ENCODE results near the gene NAALADL2.
"Not testable (repeated sequence)": the region's sequence is repeated elsewhere in the genome, so short reads cannot be mapped to it uniquely, and the experiment has no call there.

NAALADL2 gene

GRCh38 chr3:175432376-175433025, 573.4 kb downstream of the NAALADL2 start:
- H3K9ac ChIP-seq (ENCODE audit: low read length) = no peak overlapping the region
- no peaks in the 10 kb centered on the region for H3K36me3 ChIP-seq (ENCODE audit: control insufficient read depth, insufficient read depth, low read length)
- no peak overlapping the region for H3K4me3 ChIP-seq (ENCODE audit: low read length)
- no peaks in the 10 kb centered on the region for H3K27me3 ChIP-seq (ENCODE audit: control insufficient read depth, insufficient read depth, low read length)
- H3K9me3 ChIP-seq (ENCODE audit: control insufficient read depth, low read length) = no peaks in the 10 kb centered on the region
- H3K4me1 ChIP-seq (ENCODE audit: control insufficient read depth, insufficient read depth, low read length) = no peaks in the 10 kb centered on the region

- Histone ChIP-seq H3K9ac (ENCODE audit: low read length) (no peak overlapping the region), H3K4me1 (ENCODE audit: control insufficient read depth, insufficient read depth, low read length) (no peaks in the 10 kb centered on the region), H3K27me3 (ENCODE audit: control insufficient read depth, insufficient read depth, low read length) (no peaks in the 10 kb centered on the region), H3K9me3 (ENCODE audit: control insufficient read depth, low read length) (no peaks in the 10 kb centered on the region), H3K36me3 (ENCODE audit: control insufficient read depth, insufficient read depth, low read length) (no peaks in the 10 kb centered on the region), H3K4me3 (ENCODE audit: low read length) (no peak overlapping the region)
Observed at GRCh38 chr3:175433026-175433674, 574.0 kb downstream of the NAALADL2 start.

- Histone ChIP-seq H3K4me3 (ENCODE audit: low read length) (no peak overlapping the region), H3K9ac (ENCODE audit: low read length) (no peak overlapping the region), H3K27me3 (ENCODE audit: control insufficient read depth, insufficient read depth, low read length) (no peaks in the 10 kb centered on the region), H3K9me3 (ENCODE audit: control insufficient read depth, low read length) (no peaks in the 10 kb centered on the region), H3K36me3 (ENCODE audit: control insufficient read depth, insufficient read depth, low read length) (no peaks in the 10 kb centered on the region), H3K4me1 (ENCODE audit: control insufficient read depth, insufficient read depth, low read length) (no peaks in the 10 kb centered on the region)
Observed at GRCh38 chr3:175434561-175434960, 575.4 kb downstream of the NAALADL2 start.

- Histone ChIP-seq H3K4me1 (ENCODE audit: control insufficient read depth, insufficient read depth, low read length) (no peaks in the 10 kb centered on the region), H3K4me3 (ENCODE audit: low read length) (no peak overlapping the region), H3K36me3 (ENCODE audit: control insufficient read depth, insufficient read depth, low read length) (no peaks in the 10 kb centered on the region), H3K9me3 (ENCODE audit: control insufficient read depth, low read length) (no peaks in the 10 kb centered on the region), H3K9ac (ENCODE audit: low read length) (no peak overlapping the region), H3K27me3 (ENCODE audit: control insufficient read depth, insufficient read depth, low read length) (no peaks in the 10 kb centered on the region)
Observed at GRCh38 chr3:175443682-175444081, 584.5 kb downstream of the NAALADL2 start.

- Histone ChIP-seq H3K9me3 (ENCODE audit: control insufficient read depth, low read length) (no peaks in the 10 kb centered on the region), H3K36me3 (ENCODE audit: control insufficient read depth, insufficient read depth, low read length) (no peaks in the 10 kb centered on the region), H3K9ac (ENCODE audit: low read length) (no peak overlapping the region), H3K4me3 (ENCODE audit: low read length) (no peak overlapping the region), H3K4me1 (ENCODE audit: control insufficient read depth, insufficient read depth, low read length) (no peaks in the 10 kb centered on the region), H3K27me3 (ENCODE audit: control insufficient read depth, insufficient read depth, low read length) (no peaks in the 10 kb centered on the region)
Observed at GRCh38 chr3:175445741-175446140, 586.6 kb downstream of the NAALADL2 start.

GRCh38 chr3:175447521-175447920, 588.4 kb downstream of the NAALADL2 start:
- no peaks in the 10 kb centered on the region for H3K9me3 ChIP-seq (ENCODE audit: control insufficient read depth, low read length)
- no peaks in the 10 kb centered on the region for H3K4me1 ChIP-seq (ENCODE audit: control insufficient read depth, insufficient read depth, low read length)
- H3K36me3 ChIP-seq (ENCODE audit: control insufficient read depth, insufficient read depth, low read length) = no peaks in the 10 kb centered on the region
- no peak overlapping the region for H3K9ac ChIP-seq (ENCODE audit: low read length)
- no peaks in the 10 kb centered on the region for H3K27me3 ChIP-seq (ENCODE audit: control insufficient read depth, insufficient read depth, low read length)
- no peak overlapping the region for H3K4me3 ChIP-seq (ENCODE audit: low read length)

- no peak overlapping the region for H3K9ac ChIP-seq (ENCODE audit: low read length)
- H3K27me3 ChIP-seq (ENCODE audit: control insufficient read depth, insufficient read depth, low read length) = no peaks in the 10 kb centered on the region
- H3K4me1 ChIP-seq (ENCODE audit: control insufficient read depth, insufficient read depth, low read length) = no peaks in the 10 kb centered on the region
- H3K4me3 ChIP-seq (ENCODE audit: low read length) = no peak overlapping the region
- no peaks in the 10 kb centered on the region for H3K36me3 ChIP-seq (ENCODE audit: control insufficient read depth, insufficient read depth, low read length)
- no peaks in the 10 kb centered on the region for H3K9me3 ChIP-seq (ENCODE audit: control insufficient read depth, low read length)
Observed at GRCh38 chr3:175453361-175453760, 594.2 kb downstream of the NAALADL2 start.

GRCh38 chr3:175456466-175456865, 597.3 kb downstream of the NAALADL2 start:
- H3K4me1 ChIP-seq (ENCODE audit: control insufficient read depth, insufficient read depth, low read length) = no peaks in the 10 kb centered on the region
- no peak overlapping the region for H3K4me3 ChIP-seq (ENCODE audit: low read length)
- no peaks in the 10 kb centered on the region for H3K27me3 ChIP-seq (ENCODE audit: control insufficient read depth, insufficient read depth, low read length)
- H3K36me3 ChIP-seq (ENCODE audit: control insufficient read depth, insufficient read depth, low read length) = no peaks in the 10 kb centered on the region
- H3K9ac ChIP-seq (ENCODE audit: low read length) = no peak overlapping the region
- no peaks in the 10 kb centered on the region for H3K9me3 ChIP-seq (ENCODE audit: control insufficient read depth, low read length)

- Histone ChIP-seq H3K9ac (ENCODE audit: low read length) (no peak overlapping the region), H3K9me3 (ENCODE audit: control insufficient read depth, low read length) (no peaks in the 10 kb centered on the region), H3K36me3 (ENCODE audit: control insufficient read depth, insufficient read depth, low read length) (no peaks in the 10 kb centered on the region), H3K4me3 (ENCODE audit: low read length) (no peak overlapping the region), H3K27me3 (ENCODE audit: control insufficient read depth, insufficient read depth, low read length) (no peaks in the 10 kb centered on the region), H3K4me1 (ENCODE audit: control insufficient read depth, insufficient read depth, low read length) (no peaks in the 10 kb centered on the region)
Observed at GRCh38 chr3:175457301-175457700, 598.2 kb downstream of the NAALADL2 start.

GRCh38 chr3:175460849-175461399, 601.8 kb downstream of the NAALADL2 start:
- not testable (repeated sequence) for H3K9me3 ChIP-seq (ENCODE audit: control insufficient read depth, low read length); H3K9ac ChIP-seq (ENCODE audit: low read length); H3K4me3 ChIP-seq (ENCODE audit: low read length); H3K27me3 ChIP-seq (ENCODE audit: control insufficient read depth, insufficient read depth, low read length); H3K36me3 ChIP-seq (ENCODE audit: control insufficient read depth, insufficient read depth, low read length); H3K4me1 ChIP-seq (ENCODE audit: control insufficient read depth, insufficient read depth, low read length)

GRCh38 chr3:175464362-175464761, 605.2 kb downstream of the NAALADL2 start:
- Histone ChIP-seq H3K27me3 (ENCODE audit: control insufficient read depth, insufficient read depth, low read length) (no peaks in the 10 kb centered on the region), H3K4me3 (ENCODE audit: low read length) (no peak overlapping the region), H3K9ac (ENCODE audit: low read length) (no peak overlapping the region), H3K9me3 (ENCODE audit: control insufficient read depth, low read length) (no peaks in the 10 kb centered on the region), H3K4me1 (ENCODE audit: control insufficient read depth, insufficient read depth, low read length) (no peaks in the 10 kb centered on the region), H3K36me3 (ENCODE audit: control insufficient read depth, insufficient read depth, low read length) (no peaks in the 10 kb centered on the region)

- H3K9ac ChIP-seq (ENCODE audit: low read length) = no peak overlapping the region
- no peak overlapping the region for H3K4me3 ChIP-seq (ENCODE audit: low read length)
- no peaks in the 10 kb centered on the region for H3K4me1 ChIP-seq (ENCODE audit: control insufficient read depth, insufficient read depth, low read length)
- no peaks in the 10 kb centered on the region for H3K36me3 ChIP-seq (ENCODE audit: control insufficient read depth, insufficient read depth, low read length)
- H3K27me3 ChIP-seq (ENCODE audit: control insufficient read depth, insufficient read depth, low read length) = no peaks in the 10 kb centered on the region
- H3K9me3 ChIP-seq (ENCODE audit: control insufficient read depth, low read length) = no peaks in the 10 kb centered on the region
Observed at GRCh38 chr3:175469124-175469523, 610.0 kb downstream of the NAALADL2 start.
